Hepatocyte (in vitro differentiated cells): ENCODE data around the gene FSD2. TPM values are rescaled to one million over a fixed set of nuclear protein-coding genes. Genes with fewer than 3 reads are reported as not detected.
"Not testable (repeated sequence)": the region's sequence is repeated elsewhere in the genome, so short reads cannot be mapped to it uniquely, and the experiment has no call there.

ENCODE experiments used
- DNase-seq: peaks from one replicate; pipeline ENCODE4 v3.0.0-alpha.2; 2016; ENCODE audit warnings: low spot score
- H2AFZ ChIP-seq: fragments of 200-600 bp; sonication (generic); 2 replicates; pipeline ENCODE4 v1.6.0; 2016; ENCODE audit warnings: antibody characterized with exemption, mild to moderate bottlenecking
- H3K27ac ChIP-seq: fragments of 200-600 bp; sonication (generic); 2 replicates; pipeline ENCODE4 v1.5.1; 2016; ENCODE audit warnings: mild to moderate bottlenecking
- H3K27me3 ChIP-seq: fragments of 200-600 bp; sonication (generic); 2 replicates; pipeline ENCODE4 v1.6.1; 2016
- H3K36me3 ChIP-seq: fragments of 200-600 bp; sonication (generic); replicated peaks from 2 replicates; pipeline ENCODE4 v1.5.1; 2016; ENCODE audit warnings: low read depth; ENCODE audit not compliant: insufficient read depth
- H3K4me1 ChIP-seq: fragments of 200-600 bp; sonication (generic); 2 replicates; pipeline ENCODE4 v1.5.1; 2016; ENCODE audit warnings: mild to moderate bottlenecking, moderate library complexity; ENCODE audit not compliant: insufficient read depth
- H3K4me2 ChIP-seq: fragments of 200-600 bp; sonication (generic); 2 replicates; pipeline ENCODE4 v1.6.0; 2016
- H3K4me3 ChIP-seq: fragments of 200-600 bp; sonication (generic); 2 replicates; pipeline ENCODE4 v1.5.1; 2016; ENCODE audit warnings: mild to moderate bottlenecking
- H3K79me2 ChIP-seq: fragments of 200-600 bp; sonication (generic); 2 replicates; pipeline ENCODE4 v1.6.0; 2017; ENCODE audit warnings: mild to moderate bottlenecking
- H3K9me2 ChIP-seq: fragments of 200-600 bp; sonication (generic); replicated peaks from 2 replicates; pipeline ENCODE4 v1.6.0; 2017; ENCODE audit warnings: mild to moderate bottlenecking; ENCODE audit not compliant: insufficient read depth
- H3K9me3 ChIP-seq: fragments of 200-600 bp; sonication (generic); 2 replicates; pipeline ENCODE4 v1.5.1; 2016; ENCODE audit warnings: low read depth, mild to moderate bottlenecking
- H4K20me1 ChIP-seq: fragments of 200-600 bp; sonication (generic); 2 replicates; pipeline ENCODE4 v1.6.0; 2016; ENCODE audit warnings: mild to moderate bottlenecking; ENCODE audit not compliant: insufficient read depth, poor library complexity, severe bottlenecking
- EZH2 ChIP-seq: fragments of 200-600 bp; sonication (generic); IDR thresholded peaks from 2 replicates; pipeline ENCODE4 v1.6.1; 2016; ENCODE audit warnings: antibody characterized with exemption, mild to moderate bottlenecking, borderline replicate concordance
- EZH2phosphoT487 ChIP-seq: fragments of 200-600 bp; sonication (generic); IDR thresholded peaks from one replicate; pipeline ENCODE4 v1.6.1; 2018; ENCODE audit warnings: antibody characterized with exemption, mild to moderate bottlenecking, low read depth, moderate library complexity; ENCODE audit not compliant: unreplicated experiment, severe bottlenecking
- WGBS: methylation state at CpG from one replicate; pipeline ENCODE4 v1.1.6; 2016; ENCODE audit warnings: low lambda C conversion rate; ENCODE audit errors: missing lambda C conversion rate; 5-methylcytosine and 5-hydroxymethylcytosine counted together
- polyA plus RNA-seq: library from polyadenylated mRNA; unstranded; fragments of >200 nt; fragmentation: Nextera tagmentation; extraction: Ambion mirVana; gene quantifications from 2 replicates; pipeline ENCODE4 v1.2.1, GENCODE V29; 2016
- total RNA-seq: library from RNA; depleted of rRNA; stranded (reverse); fragments of >200 nt; gene quantifications from 2 replicates; pipeline ENCODE4 v1.2.3, GENCODE V29; 2014
- TF ChIP-seq, protein P1 (sequence below): fragments of 200-600 bp; sonication (generic); IDR thresholded peaks from 2 replicates; pipeline ENCODE4 v1.5.1; 2016; ENCODE audit warnings: antibody characterized with exemption, mild to moderate bottlenecking; ENCODE audit not compliant: poor library complexity

The FSD2 gene
- total and polyA plus RNA-seq, 2 experiments from 2014 or later, result 0.06 TPM; not detected in 1

DNA sequence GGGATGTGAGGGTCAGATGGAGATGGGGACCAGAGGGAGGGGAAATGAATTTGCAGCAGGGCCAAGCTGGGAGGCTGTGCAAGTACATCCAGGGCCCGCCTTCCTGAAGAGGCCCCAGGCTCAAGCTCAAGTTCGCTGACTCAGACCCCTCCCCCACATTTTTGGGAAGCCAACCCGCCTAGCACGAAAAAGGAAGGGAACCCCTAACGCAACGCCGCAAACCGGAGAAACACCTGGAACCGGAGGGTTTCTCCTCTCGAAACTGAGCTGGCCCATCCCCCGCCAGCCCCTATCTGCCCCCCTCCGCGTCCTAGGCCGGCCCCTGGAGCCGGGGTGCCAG is 96.8 kb downstream of the FSD2 start:
- Histone ChIP-seq H3K27me3 (no peaks in the 10 kb centered on the region), H2AFZ (peak overlapping the region; percentile 86), H3K27ac (no peak overlapping the region)

DNA sequence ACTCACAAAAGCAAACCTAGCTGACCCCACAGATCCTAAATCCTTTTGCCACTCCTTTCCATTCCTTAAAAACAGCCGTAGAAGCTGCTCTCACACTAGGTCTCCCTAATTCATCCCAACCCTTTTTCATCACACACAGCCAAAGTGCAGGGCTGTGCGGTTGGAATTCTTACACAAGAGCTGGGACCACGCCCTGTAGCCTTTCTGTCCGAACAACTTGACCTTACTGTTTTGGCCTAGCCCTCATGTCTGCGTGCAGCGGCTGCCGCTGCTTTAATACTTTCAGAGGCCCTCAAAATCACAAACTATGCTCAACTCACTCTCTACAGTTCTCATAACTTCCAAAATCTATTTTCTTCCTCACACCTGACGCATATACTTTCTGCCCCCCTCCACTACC is 100.0 kb downstream of the FSD2 start:
- DNase-seq, H3K4me2 ChIP-seq, H3K79me2 ChIP-seq, H4K20me1 ChIP-seq, H3K36me3 ChIP-seq, H2AFZ ChIP-seq, H3K4me1 ChIP-seq, H3K9me2 ChIP-seq, H3K4me3 ChIP-seq, H3K9me3 ChIP-seq, H3K27me3 ChIP-seq, H3K27ac ChIP-seq: not testable (repeated sequence)
- WGBS, result 86% methylated on average over 8 of the region's 8 CpGs

More for the DNA sequence above, 96.8 kb downstream of the FSD2 start:
- H3K36me3 ChIP-seq, result no peaks in the 10 kb centered on the region
- no peaks in the 10 kb centered on the region for H3K9me3 ChIP-seq
- peaks cover 4% of the 10 kb centered on the region for H3K4me1 ChIP-seq
- TF ChIP-seq, protein P1, sequence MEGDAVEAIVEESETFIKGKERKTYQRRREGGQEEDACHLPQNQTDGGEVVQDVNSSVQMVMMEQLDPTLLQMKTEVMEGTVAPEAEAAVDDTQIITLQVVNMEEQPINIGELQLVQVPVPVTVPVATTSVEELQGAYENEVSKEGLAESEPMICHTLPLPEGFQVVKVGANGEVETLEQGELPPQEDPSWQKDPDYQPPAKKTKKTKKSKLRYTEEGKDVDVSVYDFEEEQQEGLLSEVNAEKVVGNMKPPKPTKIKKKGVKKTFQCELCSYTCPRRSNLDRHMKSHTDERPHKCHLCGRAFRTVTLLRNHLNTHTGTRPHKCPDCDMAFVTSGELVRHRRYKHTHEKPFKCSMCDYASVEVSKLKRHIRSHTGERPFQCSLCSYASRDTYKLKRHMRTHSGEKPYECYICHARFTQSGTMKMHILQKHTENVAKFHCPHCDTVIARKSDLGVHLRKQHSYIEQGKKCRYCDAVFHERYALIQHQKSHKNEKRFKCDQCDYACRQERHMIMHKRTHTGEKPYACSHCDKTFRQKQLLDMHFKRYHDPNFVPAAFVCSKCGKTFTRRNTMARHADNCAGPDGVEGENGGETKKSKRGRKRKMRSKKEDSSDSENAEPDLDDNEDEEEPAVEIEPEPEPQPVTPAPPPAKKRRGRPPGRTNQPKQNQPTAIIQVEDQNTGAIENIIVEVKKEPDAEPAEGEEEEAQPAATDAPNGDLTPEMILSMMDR, result no peak
- TF ChIP-seq EZH2, result no peak
- TF ChIP-seq EZH2phosphoT487, result no peak
- WGBS, result 0% methylated on average over 3 of the region's 15 CpGs
- H3K79me2 ChIP-seq, result no peaks in the 10 kb centered on the region
- peak overlapping the region; percentile 100 for H3K4me3 ChIP-seq
- peak overlapping the region; percentile 100 for H3K4me2 ChIP-seq
- no peaks in the 10 kb centered on the region for H3K9me2 ChIP-seq
- no peak for DNase-seq
- H4K20me1 ChIP-seq, result no peaks in the 10 kb centered on the region

Other genes with a start within 250 kb of the FSD2 start
- gene CPEB1, start 158.7 kb downstream of the FSD2 start, total RNA-seq, result 0.87 and 1.6 TPM in 2 replicates
- 1.2 and 1.9 TPM in 2 replicates for gene CPEB1, start 158.7 kb downstream of the FSD2 start, polyA plus RNA-seq
- gene AP3B2, start 96.2 kb downstream of the FSD2 start, total RNA-seq, result 2.3 and 4.5 TPM in 2 replicates
- 2.9 and 4.1 TPM in 2 replicates for gene AP3B2, start 96.2 kb downstream of the FSD2 start, polyA plus RNA-seq
- 5.3 and 5.8 TPM in 2 replicates for gene WHAMM, start 3.6 kb upstream of the FSD2 start, total RNA-seq
- 6.5 and 8.0 TPM in 2 replicates for gene WHAMM, start 3.6 kb upstream of the FSD2 start, polyA plus RNA-seq
- 11.8 and 14.5 TPM in 2 replicates for gene HOMER2, start 146.7 kb upstream of the FSD2 start, total RNA-seq
- gene HOMER2, start 146.7 kb upstream of the FSD2 start, polyA plus RNA-seq, result 5.9 and 7.7 TPM in 2 replicates
- 45.9 and 64.1 TPM in 2 replicates for gene RAMAC, start 180.1 kb upstream of the FSD2 start, total RNA-seq
- gene RAMAC, start 180.1 kb upstream of the FSD2 start, polyA plus RNA-seq, result 55.5 and 64.2 TPM in 2 replicates
- gene C15orf40, start 205.6 kb upstream of the FSD2 start, total RNA-seq, result 7.5 and 12.2 TPM in 2 replicates
- gene C15orf40, start 205.6 kb upstream of the FSD2 start, polyA plus RNA-seq, result 29.1 and 31.4 TPM in 2 replicates